OCI-LY3 (cell line): ENCODE results near the gene TSPAN7.

ENCODE experiments used
- CTCF ChIP-seq: fragments of 200-600, 300-600 bp; sonication (generic); IDR thresholded peaks from 2 replicates; pipeline ENCODE4 v1.5.1; 2014; ENCODE audit warnings: antibody characterized with exemption, low read length, low read depth
- EZH2phosphoT487 ChIP-seq: fragments of 200-600 bp; shearing (Covaris generic); IDR thresholded peaks from 2 replicates; pipeline ENCODE4 v1.6.1; 2018; ENCODE audit warnings: antibody characterized with exemption, mixed run types, low read depth

- TF ChIP-seq CTCF (no peak), EZH2phosphoT487 (no peak)
Measured at GRCh38 chrX:38643903-38644302, 82.6 kb downstream of the TSPAN7 start.
